Hepatocyte (in vitro differentiated cells): ENCODE measurements around the gene PCP4. TPM values are rescaled to one million over a fixed set of nuclear protein-coding genes. Genes with fewer than 3 reads are reported as not detected.

Experiments used
- DNase-seq: peaks from one replicate; pipeline ENCODE4 v3.0.0-alpha.2; 2016; ENCODE audit warnings: low spot score
- H2AFZ ChIP-seq: fragments of 200-600 bp; sonication (generic); 2 replicates; pipeline ENCODE4 v1.6.0; 2016; ENCODE audit warnings: antibody characterized with exemption, mild to moderate bottlenecking
- H3K27ac ChIP-seq: fragments of 200-600 bp; sonication (generic); 2 replicates; pipeline ENCODE4 v1.5.1; 2016; ENCODE audit warnings: mild to moderate bottlenecking
- H3K27me3 ChIP-seq: fragments of 200-600 bp; sonication (generic); 2 replicates; pipeline ENCODE4 v1.6.1; 2016
- H3K36me3 ChIP-seq: fragments of 200-600 bp; sonication (generic); replicated peaks from 2 replicates; pipeline ENCODE4 v1.5.1; 2016; ENCODE audit warnings: low read depth; ENCODE audit not compliant: insufficient read depth
- H3K4me1 ChIP-seq: fragments of 200-600 bp; sonication (generic); 2 replicates; pipeline ENCODE4 v1.5.1; 2016; ENCODE audit warnings: mild to moderate bottlenecking, moderate library complexity; ENCODE audit not compliant: insufficient read depth
- H3K4me2 ChIP-seq: fragments of 200-600 bp; sonication (generic); 2 replicates; pipeline ENCODE4 v1.6.0; 2016
- H3K4me3 ChIP-seq: fragments of 200-600 bp; sonication (generic); 2 replicates; pipeline ENCODE4 v1.5.1; 2016; ENCODE audit warnings: mild to moderate bottlenecking
- H3K79me2 ChIP-seq: fragments of 200-600 bp; sonication (generic); 2 replicates; pipeline ENCODE4 v1.6.0; 2017; ENCODE audit warnings: mild to moderate bottlenecking
- H3K9me2 ChIP-seq: fragments of 200-600 bp; sonication (generic); replicated peaks from 2 replicates; pipeline ENCODE4 v1.6.0; 2017; ENCODE audit warnings: mild to moderate bottlenecking; ENCODE audit not compliant: insufficient read depth
- H3K9me3 ChIP-seq: fragments of 200-600 bp; sonication (generic); 2 replicates; pipeline ENCODE4 v1.5.1; 2016; ENCODE audit warnings: low read depth, mild to moderate bottlenecking
- H4K20me1 ChIP-seq: fragments of 200-600 bp; sonication (generic); 2 replicates; pipeline ENCODE4 v1.6.0; 2016; ENCODE audit warnings: mild to moderate bottlenecking; ENCODE audit not compliant: insufficient read depth, poor library complexity, severe bottlenecking
- CTCF ChIP-seq: fragments of 200-600 bp; sonication (generic); IDR thresholded peaks from 2 replicates; pipeline ENCODE4 v1.5.1; 2016; ENCODE audit warnings: antibody characterized with exemption, mild to moderate bottlenecking; ENCODE audit not compliant: poor library complexity
- EZH2 ChIP-seq: fragments of 200-600 bp; sonication (generic); IDR thresholded peaks from 2 replicates; pipeline ENCODE4 v1.6.1; 2016; ENCODE audit warnings: antibody characterized with exemption, mild to moderate bottlenecking, borderline replicate concordance
- EZH2phosphoT487 ChIP-seq: fragments of 200-600 bp; sonication (generic); IDR thresholded peaks from one replicate; pipeline ENCODE4 v1.6.1; 2018; ENCODE audit warnings: antibody characterized with exemption, mild to moderate bottlenecking, low read depth, moderate library complexity; ENCODE audit not compliant: unreplicated experiment, severe bottlenecking
- WGBS: methylation state at CpG from one replicate; pipeline ENCODE4 v1.1.6; 2016; ENCODE audit warnings: low lambda C conversion rate; ENCODE audit errors: missing lambda C conversion rate; 5-methylcytosine and 5-hydroxymethylcytosine counted together
- polyA plus RNA-seq: library from polyadenylated mRNA; unstranded; fragments of >200 nt; fragmentation: Nextera tagmentation; extraction: Ambion mirVana; gene quantifications from 2 replicates; pipeline ENCODE4 v1.2.1, GENCODE V29; 2016
- total RNA-seq: library from RNA; depleted of rRNA; stranded (reverse); fragments of >200 nt; gene quantifications from 2 replicates; pipeline ENCODE4 v1.2.3, GENCODE V29; 2014

PCP4 gene
- total and polyA plus RNA-seq, 2 experiments from 2014 or later = 1.2 to 6.9 TPM

GRCh38 chr21:39881661-39882060, 14.4 kb downstream of the PCP4 start:
- H4K20me1 ChIP-seq = no peaks in the 10 kb centered on the region
- H3K79me2 ChIP-seq = no peaks in the 10 kb centered on the region
- no peaks in the 10 kb centered on the region for H3K36me3 ChIP-seq
- no peaks in the 10 kb centered on the region for H3K27me3 ChIP-seq
- TF ChIP-seq EZH2phosphoT487 = no peak
- TF ChIP-seq EZH2 = no peak
- no peak for TF ChIP-seq CTCF
- no peak for DNase-seq
- no peak overlapping the region for H3K27ac ChIP-seq
- no peaks in the 10 kb centered on the region for H3K4me1 ChIP-seq
- 82% methylated on average over 8 of the region's 8 CpGs for WGBS
- H2AFZ ChIP-seq = no peak overlapping the region
- H3K9me2 ChIP-seq = no peaks in the 10 kb centered on the region
- no peaks in the 10 kb centered on the region for H3K9me3 ChIP-seq
- H3K4me3 ChIP-seq = no peak overlapping the region
- no peak overlapping the region for H3K4me2 ChIP-seq

- Histone ChIP-seq H3K4me1 (no peaks in the 10 kb centered on the region), H3K4me3 (no peak overlapping the region), H4K20me1 (no peaks in the 10 kb centered on the region), H3K4me2 (no peak overlapping the region), H3K9me2 (no peaks in the 10 kb centered on the region), H3K27me3 (no peaks in the 10 kb centered on the region), H3K9me3 (no peaks in the 10 kb centered on the region), H3K79me2 (no peaks in the 10 kb centered on the region), H3K36me3 (no peaks in the 10 kb centered on the region), H2AFZ (no peak overlapping the region), H3K27ac (no peak overlapping the region)
- DNase-seq = no peak
- WGBS = 91% methylated on average over 13 of the region's 13 CpGs
- TF ChIP-seq EZH2 (no peak), EZH2phosphoT487 (no peak), CTCF (no peak)
These were observed 15.1 kb downstream of the PCP4 start for GRCh38 chr21:39882151-39882838.

GRCh38 chr21:39882839-39883195, 15.6 kb downstream of the PCP4 start:
- Histone ChIP-seq H3K9me2 (no peaks in the 10 kb centered on the region), H3K79me2 (no peaks in the 10 kb centered on the region), H3K4me1 (no peaks in the 10 kb centered on the region), H3K4me2 (no peak overlapping the region), H2AFZ (no peak overlapping the region), H4K20me1 (no peaks in the 10 kb centered on the region), H3K9me3 (no peaks in the 10 kb centered on the region), H3K27me3 (no peaks in the 10 kb centered on the region), H3K27ac (no peak overlapping the region), H3K4me3 (no peak overlapping the region), H3K36me3 (no peaks in the 10 kb centered on the region)
- no peak for DNase-seq
- WGBS = 89% methylated on average over 3 of the region's 3 CpGs
- TF ChIP-seq EZH2 = no peak
- TF ChIP-seq EZH2phosphoT487 = no peak
- no peak for TF ChIP-seq CTCF
